ENCODE data around the gene SLC35E3. TPM values are rescaled to one million over a fixed set of nuclear protein-coding genes. Genes with fewer than 3 reads are reported as not detected.

The SLC35E3 gene
- total RNA-seq, 1 experiment from 2014 or later = 4.9 TPM

GRCh38 chr12:68766646-68767045, 20.7 kb downstream of the SLC35E3 start:
- ATAC-seq = no peak
- TF ChIP-seq FOSL1 (IDR thresholded peaks at IDR 0.05; ENCODE audit: low read depth) (no peak), POLR2AphosphoS5 (IDR thresholded peaks at IDR 0.05; ENCODE audit: low read depth, low read length) (no peak), ZNF274 (IDR thresholded peaks at IDR 0.05; ENCODE audit: low read depth, low read length) (no peak)
- Histone ChIP-seq H3K79me2 (ENCODE audit: insufficient read depth, low read length) (no peaks in the 10 kb centered on the region), H3K9me3 (ENCODE audit: control insufficient read depth in 1 of 2, insufficient read depth in 1 of 2, low read depth in 1 of 2, low read length in 2 of 2) (no peaks in the 10 kb centered on the region), H3K9ac (ENCODE audit: low read length) (no peak overlapping the region), H3K4me3 (replicated peaks in 1 of 2; ENCODE audit: low read depth in 1 of 2, low read length in 2 of 2) (no peak overlapping the region), H3K27me3 (ENCODE audit: insufficient read depth, low read length) (no peaks in the 10 kb centered on the region), H3K9me2 (ENCODE audit: insufficient read depth) (no peaks in the 10 kb centered on the region), H3K4me2 (ENCODE audit: low read length) (no peak overlapping the region), H3K36me3 (ENCODE audit: control insufficient read depth in 1 of 2, insufficient read depth in 2 of 2, low read length in 2 of 2) (no peaks in the 10 kb centered on the region; a peak in 2 of 4 replicates), H3K27ac (ENCODE audit: low read depth, low read length) (no peak overlapping the region), H3K4me1 (ENCODE audit: control insufficient read depth in 1 of 2, insufficient read depth in 2 of 2, low read length in 2 of 2) (no peaks in the 10 kb centered on the region), H4K20me1 (ENCODE audit: insufficient read depth) (no peaks in the 10 kb centered on the region), H2AFZ (ENCODE audit: low read depth, low read length, poor library complexity, severe bottlenecking) (no peak overlapping the region)
- intact Hi-C loops (cut with micrococcal nuclease) = no loop called here
- no peak for DNase-seq (ENCODE audit: low read depth, low spot score)
- RAD21 ChIA-PET (ENCODE audit: low non-redundant PET in 1 of 2, low total read pairs in 2 of 2, uncharacterized antibody in 2 of 2, unreplicated experiment in 2 of 2) = no interaction called here
- POLR2A ChIA-PET = no interaction called here
- CTCF ChIA-PET = no interaction called here
- BruUV-seq (replicated peaks) = no TSS peak

GRCh38 chr12:68767191-68767590, 21.2 kb downstream of the SLC35E3 start:
- BruUV-seq (replicated peaks) = no TSS peak
- H3K9me3 ChIP-seq (ENCODE audit: control insufficient read depth in 1 of 2, insufficient read depth in 1 of 2, low read depth in 1 of 2, low read length in 2 of 2) = no peaks in the 10 kb centered on the region
- H2AFZ ChIP-seq (ENCODE audit: low read depth, low read length, poor library complexity, severe bottlenecking) = no peak overlapping the region
- no peaks in the 10 kb centered on the region for H3K27me3 ChIP-seq (ENCODE audit: insufficient read depth, low read length)
- no peaks in the 10 kb centered on the region for H4K20me1 ChIP-seq (ENCODE audit: insufficient read depth)
- CTCF ChIA-PET = no interaction called here
- no peaks in the 10 kb centered on the region; a peak in 2 of 4 replicates for H3K36me3 ChIP-seq (ENCODE audit: control insufficient read depth in 1 of 2, insufficient read depth in 2 of 2, low read length in 2 of 2)
- RAD21 ChIA-PET (ENCODE audit: low non-redundant PET in 1 of 2, low total read pairs in 2 of 2, uncharacterized antibody in 2 of 2, unreplicated experiment in 2 of 2) = no interaction called here
- H3K4me3 ChIP-seq (replicated peaks in 1 of 2; ENCODE audit: low read depth in 1 of 2, low read length in 2 of 2) = no peak overlapping the region
- no peaks in the 10 kb centered on the region for H3K79me2 ChIP-seq (ENCODE audit: insufficient read depth, low read length)
- POLR2A ChIA-PET = no interaction called here
- no peak overlapping the region for H3K4me2 ChIP-seq (ENCODE audit: low read length)
- TF ChIP-seq ZNF274 (IDR thresholded peaks at IDR 0.05; ENCODE audit: low read depth, low read length) = no peak
- no peak for TF ChIP-seq FOSL1 (IDR thresholded peaks at IDR 0.05; ENCODE audit: low read depth)
- no peak for TF ChIP-seq EZH2phosphoT487 (IDR thresholded peaks at IDR 0.05; ENCODE audit: borderline replicate concordance)
- TF ChIP-seq REST (IDR thresholded peaks at IDR 0.05; ENCODE audit: low read depth) = no peak
- no peak for TF ChIP-seq RAD21 (IDR thresholded peaks at IDR 0.05; ENCODE audit: low read depth)
- TF ChIP-seq POLR2A (IDR thresholded peaks at IDR 0.05; ENCODE audit: borderline replicate concordance, extremely low read depth, insufficient read depth, insufficient read length) = no peak
- H3K27ac ChIP-seq (ENCODE audit: low read depth, low read length) = no peak overlapping the region
- intact Hi-C loops (cut with micrococcal nuclease) = no loop called here
- no peak for DNase-seq (ENCODE audit: low read depth, low spot score)
- no peak overlapping the region for H3K9ac ChIP-seq (ENCODE audit: low read length)
- no peaks in the 10 kb centered on the region for H3K4me1 ChIP-seq (ENCODE audit: control insufficient read depth in 1 of 2, insufficient read depth in 2 of 2, low read length in 2 of 2)
- ATAC-seq = no peak
- H3K9me2 ChIP-seq (ENCODE audit: insufficient read depth) = no peaks in the 10 kb centered on the region

Measured in HCT116 (cell line).